ENCODE results near the gene ANK2. TPM values are rescaled to one million over a fixed set of nuclear protein-coding genes. Genes with fewer than 3 reads are reported as not detected.

Gene ANK2
- total RNA-seq, 2 experiments from 2014 or later = 1.7 to 3.2 TPM

- H3K4me1 Mint-ChIP-seq (ENCODE audit: low read depth) = peaks cover 10% of the 10 kb centered on the region
- H3K4me3 Mint-ChIP-seq = no peak overlapping the region
- CTCF ChIA-PET = no interaction called here
- no peaks in the 10 kb centered on the region for H3K36me3 Mint-ChIP-seq (ENCODE audit: low read depth)
- DNase-seq (no peak), ATAC-seq (no peak)
- H3K27me3 Mint-ChIP-seq = peaks cover 14% of the 10 kb centered on the region
- no peak for TF ChIP-seq CTCF (IDR thresholded peaks at IDR 0.05)
- intact Hi-C loops (cut with micrococcal nuclease) = no loop called here
- no peaks in the 10 kb centered on the region for H3K9me3 Mint-ChIP-seq
- POLR2A ChIA-PET = interaction anchor here (0.6 kb wide), 1 partner anchor 90 kb away, joined by 3 read pairs; no protein-coding TSS in a partner anchor
- H3K27ac Mint-ChIP-seq = no peak overlapping the region
These were observed 339.7 kb downstream of the ANK2 start for GRCh38 chr4:113389160-113389559.

GRCh38 chr4:113390850-113391249 lies 341.4 kb downstream of the ANK2 start:
- Mint-ChIP-seq H3K9me3 (no peaks in the 10 kb centered on the region), H3K4me3 (no peak overlapping the region), H3K4me1 (ENCODE audit: low read depth) (peaks cover 4% of the 10 kb centered on the region), H3K27ac (no peak overlapping the region), H3K36me3 (ENCODE audit: low read depth) (no peaks in the 10 kb centered on the region), H3K27me3 (peaks cover 12% of the 10 kb centered on the region)
- ChIA-PET POLR2A (no interaction called here), CTCF (no interaction called here)
- TF ChIP-seq CTCF (IDR thresholded peaks at IDR 0.05) = no peak
- intact Hi-C loops (cut with micrococcal nuclease) = loop anchor here (5.0 to 10.0 kb wide), 4 partner anchors 371 to 794 kb away; partner anchors contain the start of gene CAMK2D
- no peak for DNase-seq
- no peak for ATAC-seq

- Mint-ChIP-seq H3K36me3 (ENCODE audit: low read depth) (no peaks in the 10 kb centered on the region), H3K27me3 (peaks cover 3% of the 10 kb centered on the region), H3K9me3 (no peaks in the 10 kb centered on the region), H3K27ac (no peak overlapping the region), H3K4me1 (ENCODE audit: low read depth) (peaks cover 4% of the 10 kb centered on the region), H3K4me3 (no peak overlapping the region)
- ChIA-PET POLR2A (no interaction called here), CTCF (interaction anchor here (0.6 to 2.7 kb wide), 28 partner anchors 9 to 990 kb away, joined by 3 to 25 read pairs (median 5); no protein-coding TSS in a partner anchor)
- ATAC-seq = no peak
- no peak for DNase-seq
- intact Hi-C loops (cut with micrococcal nuclease) = loop anchor here (5.0 to 10.0 kb wide), 4 partner anchors 368 to 791 kb away; partner anchors contain the start of gene CAMK2D
- no peak for TF ChIP-seq CTCF (IDR thresholded peaks at IDR 0.05)
These were observed 344.8 kb downstream of the ANK2 start for GRCh38 chr4:113394108-113394729.

- ATAC-seq (peak; percentile 95), DNase-seq (peak; percentile 56)
- POLR2A ChIA-PET = interaction anchor here (0.5 kb wide), 1 partner anchor 73 kb away, joined by 3 read pairs; no protein-coding TSS in a partner anchor
- CTCF ChIA-PET = interaction anchor here (0.6 to 2.7 kb wide), 47 partner anchors 9 to 990 kb away, joined by 3 to 25 read pairs (median 4); no protein-coding TSS in a partner anchor
- Mint-ChIP-seq H3K4me3 (no peak overlapping the region), H3K27ac (no peak overlapping the region), H3K9me3 (no peaks in the 10 kb centered on the region), H3K27me3 (peaks cover 3% of the 10 kb centered on the region), H3K36me3 (ENCODE audit: low read depth) (no peaks in the 10 kb centered on the region), H3K4me1 (ENCODE audit: low read depth) (peaks cover 4% of the 10 kb centered on the region)
- intact Hi-C loops (cut with micrococcal nuclease) = loop anchor here (5.0 to 10.0 kb wide), 4 partner anchors 367 to 790 kb away; partner anchors contain the start of gene CAMK2D
- TF ChIP-seq CTCF (IDR thresholded peaks at IDR 0.05) = peak; percentile 81
These were observed 345.5 kb downstream of the ANK2 start for GRCh38 chr4:113394730-113395530.

Measured in activated CD8-positive, alpha-beta T cell treated with anti-CD3 and anti-CD28 coated beads for 36 hours (primary cell).